Natural killer cell treated with Interleukin-12 subunit alpha and Interleukin-12 subunit beta and Interleukin-15 and Interleukin-18, amount 100 ng/mL, for 72 hours (primary cell): ENCODE results near the gene WSCD1. TPM values are rescaled to one million over a fixed set of nuclear protein-coding genes. Genes with fewer than 3 reads are reported as not detected.

Source experiments
- ATAC-seq, 2 donors: fragments of 150-1000 bp; cut with Tn5 transposase in 1 of 2; sonication (Bioruptor Pico), chemical (Tn5 transposase) in 1 of 2; 2 replicates each; pipeline ENCODE4 v1.10.0; 2021
- DNase-seq: peaks from one replicate; pipeline ENCODE4 v3.0.0; 2022; ENCODE audit warnings: low spot score
- H3K27ac Mint-ChIP-seq, 2 donors: 1 replicate in 1 of 2; 2 replicates in 1 of 2; pipeline ENCODE4 v1.8.0; 2022; ENCODE audit warnings: mixed read lengths in 2 of 2, mild to moderate bottlenecking in 1 of 2, moderate library complexity in 1 of 2
- H3K27me3 Mint-ChIP-seq, 2 donors: 1 replicate in 1 of 2; 2 replicates in 1 of 2; pipeline ENCODE4 v1.8.0; 2022; ENCODE audit warnings: mixed read lengths in 2 of 2
- H3K36me3 Mint-ChIP-seq: one replicate; pipeline ENCODE4 v1.8.0; 2022; ENCODE audit warnings: mixed read lengths
- H3K4me1 Mint-ChIP-seq, 2 donors: 1 replicate in 1 of 2; 2 replicates in 1 of 2; pipeline ENCODE4 v1.8.0; 2022; ENCODE audit warnings: low read depth in 2 of 2, mixed read lengths in 2 of 2, mild to moderate bottlenecking in 1 of 2
- H3K4me3 Mint-ChIP-seq: one replicate; pipeline ENCODE4 v1.8.0; 2022; ENCODE audit warnings: mixed read lengths
- H3K9me3 Mint-ChIP-seq: 2 replicates; pipeline ENCODE4 v1.8.0; 2022; ENCODE audit warnings: mixed read lengths
- total RNA-seq, 2 donors: library from RNA; stranded (reverse); gene quantifications; one replicate each; pipeline ENCODE4 v1.2.3, GENCODE V29; 2022

Gene WSCD1
- total RNA-seq, 2 donors from 2014 or later: 0.86 to 2.2 TPM

DNA sequence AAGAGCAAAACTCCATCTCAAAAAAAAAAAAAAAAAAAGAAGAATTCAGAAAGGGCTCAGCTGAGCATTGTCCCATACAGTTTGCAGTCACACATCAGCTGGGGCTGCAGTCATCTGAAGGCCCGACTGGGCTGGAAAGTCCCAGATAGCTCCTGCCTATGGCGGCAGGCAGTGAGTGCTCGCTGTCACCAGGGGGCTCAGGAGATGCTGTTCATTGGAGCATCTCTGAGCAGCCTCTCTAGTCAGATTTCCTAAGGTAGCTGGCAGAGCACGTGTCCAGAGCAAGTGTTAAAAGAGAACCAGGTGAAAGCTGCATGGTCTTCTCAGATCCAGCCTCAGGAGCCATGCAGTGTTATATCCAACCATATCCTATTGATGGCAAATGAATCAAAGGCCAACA lies 75.8 kb downstream of the WSCD1 start:
- peaks cover 25 to 26% of the 10 kb centered on the region in 2 donors for H3K27me3 Mint-ChIP-seq
- DNase-seq (no peak), ATAC-seq (no peak)
- no peaks in the 10 kb centered on the region for H3K9me3 Mint-ChIP-seq
- no peak overlapping the region for H3K27ac Mint-ChIP-seq
- no peaks in the 10 kb centered on the region for H3K36me3 Mint-ChIP-seq
- no peak overlapping the region for H3K4me3 Mint-ChIP-seq
- H3K4me1 Mint-ChIP-seq: no peaks in the 10 kb centered on the region

DNA sequence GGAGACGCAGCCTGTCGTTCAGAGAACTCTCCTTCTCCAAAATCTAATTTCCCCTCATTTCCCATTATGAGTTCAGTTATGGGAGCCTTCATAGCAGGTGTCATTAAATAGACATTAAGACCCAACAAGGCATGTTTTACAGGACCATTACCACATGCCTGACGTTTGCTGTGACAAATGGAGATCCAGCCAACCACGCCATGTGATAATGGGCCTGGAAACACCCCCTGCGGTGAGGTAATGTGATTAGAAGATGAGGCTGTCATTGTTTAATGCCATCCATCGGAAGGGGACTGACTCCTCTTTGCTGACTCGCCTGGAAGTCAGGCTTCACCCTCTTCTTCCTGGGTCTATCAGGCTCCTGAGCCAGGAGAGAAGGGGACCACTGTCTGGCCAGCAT lies 76.9 kb downstream of the WSCD1 start:
- no peak overlapping the region for H3K4me3 Mint-ChIP-seq
- H3K4me1 Mint-ChIP-seq: no peaks in the 10 kb centered on the region
- no peak overlapping the region for H3K27ac Mint-ChIP-seq
- no peaks in the 10 kb centered on the region for H3K36me3 Mint-ChIP-seq
- DNase-seq (no peak), ATAC-seq (no peak)
- peaks cover 17 to 31% of the 10 kb centered on the region in 2 donors for H3K27me3 Mint-ChIP-seq
- no peaks in the 10 kb centered on the region for H3K9me3 Mint-ChIP-seq

DNA sequence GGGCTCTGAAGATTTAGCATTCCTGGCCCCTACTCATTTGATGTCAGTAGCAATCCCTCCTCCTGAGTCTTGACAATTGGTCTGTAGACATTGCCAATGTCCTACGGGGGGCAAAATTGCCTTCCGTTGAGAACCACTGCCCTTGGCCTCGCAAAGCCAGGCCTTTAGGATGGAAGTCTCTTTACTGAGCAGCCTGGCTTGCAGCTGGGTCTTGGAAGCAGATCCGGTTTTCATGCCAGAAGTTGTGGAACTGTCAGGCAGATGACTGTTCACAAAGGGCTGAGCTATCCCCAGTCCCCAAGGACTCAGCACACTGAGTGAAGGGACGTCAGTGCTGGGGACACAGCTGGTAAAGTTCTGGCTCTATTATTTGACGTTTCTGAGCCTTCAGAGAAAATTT lies 83.2 kb downstream of the WSCD1 start:
- DNase-seq (no peak), ATAC-seq (no peak)
- no peaks in the 10 kb centered on the region for H3K36me3 Mint-ChIP-seq
- no peaks in the 10 kb centered on the region for H3K4me1 Mint-ChIP-seq
- H3K27ac Mint-ChIP-seq: no peak overlapping the region
- no peaks in the 10 kb centered on the region for H3K9me3 Mint-ChIP-seq
- H3K4me3 Mint-ChIP-seq: no peak overlapping the region
- H3K27me3 Mint-ChIP-seq: peaks cover 21 to 23% of the 10 kb centered on the region in 2 donors

DNA sequence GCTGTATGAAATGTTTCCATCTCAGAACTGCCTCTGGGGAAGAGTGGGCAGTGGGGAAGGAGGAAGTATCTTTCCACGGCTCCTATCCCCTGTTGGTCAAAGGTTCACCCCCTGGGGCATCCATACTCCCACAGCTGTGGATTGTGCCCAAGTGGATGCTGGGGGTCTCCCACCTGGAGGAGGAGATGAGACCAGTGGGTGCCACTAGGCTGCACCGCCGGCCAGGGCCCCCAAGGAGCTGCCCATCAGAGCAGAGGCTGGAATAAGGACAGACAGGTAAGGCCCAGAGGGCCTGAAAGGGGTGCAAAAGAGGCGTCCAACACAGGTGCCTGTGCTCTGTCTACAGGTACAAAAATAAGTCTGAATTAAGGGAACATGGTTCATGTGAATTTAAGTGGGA lies 87.5 kb downstream of the WSCD1 start:
- H3K27ac Mint-ChIP-seq: no peak overlapping the region
- ATAC-seq (no peak), DNase-seq (no peak)
- peaks cover 7 to 8% of the 10 kb centered on the region in 2 donors for H3K27me3 Mint-ChIP-seq
- H3K9me3 Mint-ChIP-seq: no peaks in the 10 kb centered on the region
- no peaks in the 10 kb centered on the region for H3K36me3 Mint-ChIP-seq
- H3K4me1 Mint-ChIP-seq: no peaks in the 10 kb centered on the region
- no peak overlapping the region for H3K4me3 Mint-ChIP-seq

DNA sequence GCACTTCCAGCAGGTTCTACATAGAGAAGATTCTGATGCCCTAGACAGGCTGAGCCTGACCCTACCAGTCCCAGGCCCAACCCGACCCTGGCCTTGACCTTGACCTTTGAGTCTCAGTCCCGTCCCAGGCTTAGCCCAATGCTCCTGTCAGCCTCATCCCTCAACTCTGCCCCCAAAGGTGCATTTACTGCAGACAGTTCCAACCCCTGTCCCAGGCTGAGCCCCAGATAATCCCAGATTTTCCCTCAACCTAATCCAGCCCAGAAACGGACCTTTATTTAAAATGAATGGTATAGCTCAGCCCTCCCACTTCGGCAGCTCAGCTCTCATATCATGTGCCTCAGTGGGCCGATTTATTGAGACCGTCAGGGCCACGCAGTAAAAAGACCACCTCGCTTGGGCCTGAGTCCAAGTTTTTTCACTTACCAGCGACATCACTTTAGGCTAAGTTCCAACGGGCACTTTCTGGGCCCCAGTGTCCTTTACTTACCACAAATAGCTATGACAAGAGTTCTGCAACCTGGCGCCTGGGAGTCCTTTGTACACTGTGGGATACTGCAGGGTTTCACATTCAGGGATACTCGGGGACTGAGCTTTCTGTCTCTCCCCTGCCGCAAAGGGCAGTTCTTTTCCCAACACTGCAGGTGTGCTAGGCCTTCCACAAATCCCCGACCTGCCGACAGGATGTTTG lies 89.5 kb downstream of the WSCD1 start:
- H3K4me3 Mint-ChIP-seq: no peak overlapping the region
- DNase-seq (no peak), ATAC-seq (peak in 1 of 2 donors; percentile 17)
- no peaks in the 10 kb centered on the region for H3K4me1 Mint-ChIP-seq
- H3K27me3 Mint-ChIP-seq: peaks cover 11 to 17% of the 10 kb centered on the region in 2 donors
- H3K9me3 Mint-ChIP-seq: no peaks in the 10 kb centered on the region
- no peaks in the 10 kb centered on the region for H3K36me3 Mint-ChIP-seq
- no peak overlapping the region for H3K27ac Mint-ChIP-seq

DNA sequence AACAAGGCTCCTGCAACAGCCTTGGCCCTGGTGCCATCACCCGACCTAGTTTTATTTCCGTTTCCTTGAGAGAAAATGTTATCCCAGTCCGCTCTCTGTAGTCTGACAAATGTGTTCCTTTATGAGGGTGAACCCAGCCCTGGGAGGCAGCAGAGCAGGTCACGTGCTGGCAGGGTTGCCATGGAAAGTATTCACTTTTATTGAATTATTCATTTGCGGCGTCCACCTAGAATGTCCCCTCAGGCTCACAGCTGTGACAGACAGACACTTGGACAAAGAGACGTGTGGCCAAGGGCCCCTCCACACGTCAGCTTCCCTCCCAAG lies 90.0 kb downstream of the WSCD1 start:
- no peak overlapping the region for H3K27ac Mint-ChIP-seq
- DNase-seq: no peak
- no peak overlapping the region for H3K4me3 Mint-ChIP-seq
- no peaks in the 10 kb centered on the region for H3K36me3 Mint-ChIP-seq
- no peak for ATAC-seq
- no peaks in the 10 kb centered on the region for H3K4me1 Mint-ChIP-seq
- no peaks in the 10 kb centered on the region for H3K9me3 Mint-ChIP-seq
- H3K27me3 Mint-ChIP-seq: peaks cover 11 to 17% of the 10 kb centered on the region in 2 donors

DNA sequence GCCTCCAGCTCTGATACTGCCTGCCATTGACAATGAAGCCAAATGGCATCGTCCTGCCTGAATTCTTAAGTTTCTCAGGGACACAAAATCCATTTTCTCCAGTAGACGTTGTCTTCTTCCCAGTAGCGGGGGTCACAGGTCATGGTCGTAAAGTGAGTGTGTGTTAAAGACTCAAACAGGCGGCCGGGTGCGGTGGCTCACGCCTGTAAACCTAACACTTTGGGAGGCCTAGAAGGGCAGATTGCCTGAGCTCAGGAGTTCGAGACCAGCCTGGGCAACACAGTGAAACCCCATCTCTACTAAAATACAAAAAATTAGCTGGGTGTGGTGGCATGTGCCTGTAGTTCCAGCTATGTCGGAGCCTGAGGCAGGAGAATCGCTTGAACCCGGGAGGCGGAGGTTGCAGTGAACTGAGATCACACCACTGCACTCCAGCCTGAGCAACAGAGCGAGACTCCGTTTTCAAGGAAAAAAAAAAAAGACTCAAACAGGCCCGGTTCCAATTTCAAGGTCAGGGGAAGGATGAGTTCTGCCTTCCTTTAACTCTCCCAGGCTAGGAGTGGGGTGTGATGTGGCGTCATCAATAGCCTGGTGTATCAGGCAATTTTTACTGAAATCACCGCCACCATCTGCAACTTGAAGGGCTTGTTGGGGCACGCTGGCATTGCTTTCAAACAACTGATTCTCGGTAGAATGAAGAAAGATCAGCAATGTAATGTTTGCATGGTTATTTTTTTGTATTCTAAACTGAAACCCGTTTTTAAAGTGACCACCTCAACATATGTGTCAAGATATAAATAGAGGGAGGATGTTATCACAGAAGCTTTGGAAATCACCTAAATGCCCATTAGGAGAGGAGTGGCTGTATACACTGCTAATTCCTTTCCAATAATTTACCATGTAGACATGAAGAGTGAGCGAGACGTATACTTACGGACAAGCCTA lies 91.0 kb downstream of the WSCD1 start:
- H3K36me3 Mint-ChIP-seq: no peaks in the 10 kb centered on the region
- no peaks in the 10 kb centered on the region for H3K9me3 Mint-ChIP-seq
- H3K27ac Mint-ChIP-seq: no peak overlapping the region
- H3K4me1 Mint-ChIP-seq: no peaks in the 10 kb centered on the region
- peaks cover 11 to 17% of the 10 kb centered on the region in 2 donors for H3K27me3 Mint-ChIP-seq
- no peak for ATAC-seq
- no peak overlapping the region for H3K4me3 Mint-ChIP-seq
- DNase-seq: no peak

DNA sequence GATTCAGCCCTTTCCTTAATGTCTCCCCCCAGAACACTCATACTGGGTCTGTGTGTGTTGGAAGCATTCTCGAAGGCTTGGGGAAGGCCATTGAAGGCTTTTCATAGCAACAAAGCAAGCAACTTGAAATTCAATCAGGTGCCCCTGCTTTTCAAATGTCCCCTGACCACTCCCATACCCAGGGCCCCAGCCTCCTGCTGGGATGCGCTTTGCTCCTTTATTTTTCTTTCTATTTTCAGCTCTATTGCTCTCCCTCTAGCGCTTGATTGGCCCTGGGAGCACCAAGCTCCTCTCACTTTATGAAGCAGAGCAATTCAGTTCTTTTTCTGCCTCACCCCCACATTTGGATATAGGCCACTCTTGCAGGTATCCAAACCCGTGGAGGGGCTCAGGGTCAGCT lies 92.0 kb downstream of the WSCD1 start:
- no peak overlapping the region for H3K27ac Mint-ChIP-seq
- H3K9me3 Mint-ChIP-seq: no peaks in the 10 kb centered on the region
- no peak overlapping the region for H3K4me3 Mint-ChIP-seq
- no peaks in the 10 kb centered on the region for H3K4me1 Mint-ChIP-seq
- ATAC-seq (no peak), DNase-seq (no peak)
- H3K36me3 Mint-ChIP-seq: no peaks in the 10 kb centered on the region
- peaks cover 10 to 17% of the 10 kb centered on the region in 2 donors for H3K27me3 Mint-ChIP-seq

DNA sequence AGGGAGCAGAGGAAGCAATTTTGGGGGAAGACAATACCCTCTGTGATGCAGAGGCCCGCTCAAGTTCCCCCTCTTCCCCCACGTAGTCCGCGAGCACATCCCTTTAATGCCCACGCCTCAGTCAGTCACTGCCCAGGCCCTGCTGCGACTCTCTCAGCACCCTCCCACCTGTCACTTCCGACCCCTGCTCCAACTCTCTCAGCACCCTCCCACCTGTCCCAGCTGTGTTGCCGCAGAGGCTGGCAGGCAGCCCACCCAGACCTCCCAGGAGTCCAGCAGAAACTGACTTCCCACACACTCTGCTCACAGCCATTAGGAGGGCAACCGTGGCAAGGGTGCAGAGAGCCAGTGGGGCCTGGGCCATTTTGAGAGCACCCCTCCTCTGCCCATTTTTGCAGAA lies 92.7 kb downstream of the WSCD1 start:
- DNase-seq: no peak
- H3K4me3 Mint-ChIP-seq: no peak overlapping the region
- ATAC-seq: peak in 1 of 2 donors; percentile 9
- no peak overlapping the region for H3K27ac Mint-ChIP-seq
- no peaks in the 10 kb centered on the region for H3K36me3 Mint-ChIP-seq
- peaks cover 7 to 19% of the 10 kb centered on the region in 2 donors for H3K27me3 Mint-ChIP-seq
- no peaks in the 10 kb centered on the region for H3K4me1 Mint-ChIP-seq
- no peaks in the 10 kb centered on the region for H3K9me3 Mint-ChIP-seq

DNA sequence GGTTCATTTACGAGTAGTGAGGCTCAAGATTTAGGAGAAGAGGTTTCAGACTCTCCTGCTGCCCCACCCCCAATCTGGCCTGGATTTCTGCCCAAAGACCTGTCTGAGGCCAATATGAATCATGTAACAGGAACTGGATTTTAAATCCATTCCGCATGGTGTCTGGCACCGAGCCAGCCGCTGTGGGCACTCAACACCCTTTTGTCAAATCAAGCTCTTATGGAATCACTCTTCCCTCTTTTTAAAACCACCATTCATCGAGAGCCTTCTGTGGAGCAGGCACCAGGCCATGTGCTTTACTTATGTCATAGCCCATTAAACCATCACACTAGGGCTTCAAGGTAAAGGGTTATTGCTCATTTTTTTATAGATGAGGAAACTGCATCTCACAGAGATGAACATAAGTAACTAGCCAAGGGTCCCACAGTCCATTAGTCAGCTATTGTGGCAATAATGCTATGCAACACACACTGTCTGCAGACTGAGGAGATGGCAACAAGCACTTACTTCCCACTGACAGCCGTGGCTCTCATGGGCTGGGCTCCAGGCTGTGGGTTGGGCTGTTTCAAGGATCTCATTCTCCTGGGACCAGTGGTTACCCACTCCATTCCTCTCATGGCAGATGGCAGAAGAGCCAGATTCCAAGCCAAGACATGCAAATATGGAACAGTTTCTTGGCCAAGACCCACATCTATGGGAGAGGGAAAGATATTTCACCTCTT lies 93.6 kb downstream of the WSCD1 start:
- no peaks in the 10 kb centered on the region for H3K4me1 Mint-ChIP-seq
- no peak overlapping the region for H3K27ac Mint-ChIP-seq
- DNase-seq (no peak), ATAC-seq (no peak)
- H3K27me3 Mint-ChIP-seq: peaks cover 7 to 22% of the 10 kb centered on the region in 2 donors
- H3K36me3 Mint-ChIP-seq: no peaks in the 10 kb centered on the region
- H3K9me3 Mint-ChIP-seq: no peaks in the 10 kb centered on the region
- no peak overlapping the region for H3K4me3 Mint-ChIP-seq

DNA sequence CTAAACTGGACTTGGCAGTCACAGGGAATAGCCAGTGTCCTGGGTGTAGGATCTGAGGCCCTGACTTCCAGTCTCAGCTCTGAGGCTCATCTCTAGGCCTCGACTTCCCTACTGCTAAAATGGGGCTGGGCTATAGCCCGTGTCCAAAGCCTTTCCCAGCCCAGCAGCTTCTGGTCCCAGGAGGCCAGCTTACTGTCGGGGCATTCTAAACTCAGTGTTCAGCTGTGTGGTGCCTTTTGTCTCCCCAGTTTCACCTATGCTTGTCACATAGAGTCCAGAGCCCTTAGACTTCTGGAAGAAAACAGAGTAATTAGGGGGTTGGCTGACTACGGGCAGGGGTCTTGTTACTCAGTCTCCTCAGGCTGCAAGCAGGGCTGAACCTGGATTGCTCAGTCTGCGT lies 94.8 kb downstream of the WSCD1 start:
- no peaks in the 10 kb centered on the region for H3K36me3 Mint-ChIP-seq
- peaks cover 7 to 14% of the 10 kb centered on the region in 2 donors for H3K27me3 Mint-ChIP-seq
- ATAC-seq (no peak), DNase-seq (no peak)
- H3K4me1 Mint-ChIP-seq: no peaks in the 10 kb centered on the region
- no peak overlapping the region for H3K4me3 Mint-ChIP-seq
- H3K27ac Mint-ChIP-seq: no peak overlapping the region
- no peaks in the 10 kb centered on the region for H3K9me3 Mint-ChIP-seq

DNA sequence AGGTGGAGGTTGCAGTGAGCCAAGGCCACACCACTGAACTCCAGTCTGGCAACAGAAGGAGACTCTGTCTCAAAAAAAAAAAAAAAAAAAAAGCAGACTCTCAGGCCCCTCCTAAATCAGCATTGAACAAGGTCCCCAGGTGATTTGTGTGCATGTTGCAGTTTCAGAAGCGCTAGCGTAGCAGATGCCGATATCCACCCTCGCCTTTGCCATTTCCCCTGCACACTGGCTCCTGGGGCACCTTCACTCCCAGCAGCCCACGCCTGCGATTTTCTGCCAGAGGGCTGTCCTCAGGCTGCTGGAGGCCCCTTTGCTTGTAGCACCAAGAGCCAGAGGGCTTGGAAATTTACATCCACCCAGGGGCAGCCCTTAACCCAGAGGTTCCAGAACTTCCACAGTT lies 95.6 kb downstream of the WSCD1 start:
- ATAC-seq (no peak), DNase-seq (no peak)
- Mint-ChIP-seq H3K4me1 (no peaks in the 10 kb centered on the region), H3K27ac (no peak overlapping the region), H3K36me3 (no peaks in the 10 kb centered on the region), H3K4me3 (no peak overlapping the region), H3K27me3 (peaks cover 4 to 14% of the 10 kb centered on the region in 2 donors), H3K9me3 (no peaks in the 10 kb centered on the region)

DNA sequence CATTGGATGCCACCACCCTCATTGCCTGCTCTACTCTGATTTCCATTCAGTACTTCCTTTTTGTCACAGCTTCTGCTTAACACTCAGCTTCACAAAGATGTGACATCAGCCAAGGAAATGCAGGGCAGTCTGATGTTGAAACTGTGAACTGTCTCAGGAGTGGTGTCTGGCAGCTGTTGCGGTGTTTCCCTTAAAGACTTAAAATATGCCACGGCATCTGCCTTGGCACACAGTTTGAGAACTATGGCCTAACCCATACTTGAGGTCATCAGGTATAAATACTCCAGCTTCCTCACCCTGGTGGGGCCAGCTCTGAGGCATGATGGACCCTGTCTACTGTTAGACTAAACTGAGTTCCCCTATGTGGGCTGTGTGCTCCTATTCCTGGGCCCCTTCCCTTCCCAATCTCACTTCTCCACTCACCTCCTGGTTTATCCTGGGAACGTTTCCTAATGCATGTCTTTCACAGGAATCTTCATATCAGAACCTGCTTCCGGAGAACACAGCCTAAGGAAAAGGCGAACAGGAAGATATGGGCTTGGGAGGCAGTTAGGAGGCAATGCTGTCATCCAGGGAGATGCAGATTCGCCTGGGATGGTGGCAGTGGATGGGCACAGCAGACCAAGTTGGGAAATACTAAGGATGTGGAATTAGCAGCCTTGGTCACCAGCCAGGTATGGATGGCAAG lies 96.5 kb downstream of the WSCD1 start:
- Mint-ChIP-seq H3K27me3 (peaks cover 4 to 14% of the 10 kb centered on the region in 2 donors), H3K4me3 (no peak overlapping the region), H3K36me3 (no peaks in the 10 kb centered on the region), H3K27ac (no peak overlapping the region), H3K9me3 (no peaks in the 10 kb centered on the region), H3K4me1 (no peaks in the 10 kb centered on the region)
- DNase-seq (no peak), ATAC-seq (no peak)
